Karpas-422 (cell line): Measurements from ENCODE around the gene EDC4. TPM values are rescaled to one million over a fixed set of nuclear protein-coding genes. Genes with fewer than 3 reads are reported as not detected.

Experiments
- DNase-seq: peaks from one replicate; pipeline ENCODE4 v3.0.0-alpha.2; 2015
- H2AFZ ChIP-seq: fragments of 200-600 bp; sonication (generic); 2 replicates; pipeline ENCODE4 v1.6.1; 2014; ENCODE audit warnings: antibody characterized with exemption, low read length, mixed read lengths
- H3K27ac ChIP-seq: fragments of 200-600 bp; sonication (generic); 2 replicates; pipeline ENCODE4 v1.5.1; 2014; ENCODE audit warnings: mild to moderate bottlenecking, low read length, moderate library complexity
- H3K27me3 ChIP-seq: fragments of 200-600 bp; sonication (generic); 2 replicates; pipeline ENCODE4 v1.6.1; 2014; ENCODE audit warnings: low read length, mixed read lengths
- H3K36me3 ChIP-seq: fragments of 200-600 bp; sonication (generic); 2 replicates; pipeline ENCODE4 v1.6.1; 2014; ENCODE audit warnings: low read length, mixed read lengths; ENCODE audit not compliant: insufficient read depth
- H3K4me1 ChIP-seq: fragments of 200-600 bp; sonication (generic); 2 replicates; pipeline ENCODE4 v1.6.1; 2014; ENCODE audit warnings: mild to moderate bottlenecking, low read length, mixed read lengths
- H3K4me2 ChIP-seq: fragments of 200-600 bp; sonication (generic); 2 replicates; pipeline ENCODE4 v1.6.1; 2014; ENCODE audit warnings: low read length, low read depth, mild to moderate bottlenecking; ENCODE audit not compliant: poor library complexity, severe bottlenecking
- H3K4me3 ChIP-seq: fragments of 200-600 bp; sonication (generic); 2 replicates; pipeline ENCODE4 v1.5.1; 2014; ENCODE audit warnings: mild to moderate bottlenecking, antibody characterized with exemption, low read length, mixed read lengths
- H3K79me2 ChIP-seq: fragments of 200-600 bp; sonication (generic); 2 replicates; pipeline ENCODE4 v1.6.1; 2014; ENCODE audit warnings: mild to moderate bottlenecking, low read length, mixed read lengths
- H3K9ac ChIP-seq: fragments of 200-600 bp; sonication (generic); 2 replicates; pipeline ENCODE4 v1.6.0; 2014; ENCODE audit warnings: low read length
- H3K9me2 ChIP-seq: fragments of 200-600 bp; sonication (generic), shearing (Covaris generic); replicated peaks from 2 replicates; pipeline ENCODE4 v1.6.0; 2014; ENCODE audit warnings: mild to moderate bottlenecking, low read length, moderate library complexity; ENCODE audit not compliant: insufficient read depth
- H3K9me3 ChIP-seq: fragments of 300-700, 200-600 bp; sonication (generic); 2 replicates; pipeline ENCODE4 v1.6.1; 2014; ENCODE audit warnings: low read length, mixed read lengths
- H4K20me1 ChIP-seq: fragments of 200-600 bp; sonication (generic); 2 replicates; pipeline ENCODE4 v1.6.1; 2014; ENCODE audit warnings: mild to moderate bottlenecking, antibody characterized with exemption, low read length, low read depth; ENCODE audit not compliant: insufficient read depth
- total RNA-seq: library from RNA; depleted of rRNA; stranded (reverse); fragments of >200 nt; shearing (Covaris generic); gene quantifications from 2 replicates; pipeline ENCODE4 v1.2.3, GENCODE V29; 2014; ENCODE audit warnings: low replicate concordance

EDC4 gene
- total RNA-seq, 1 experiment from 2014 or later, result 52.1 TPM

DNA sequence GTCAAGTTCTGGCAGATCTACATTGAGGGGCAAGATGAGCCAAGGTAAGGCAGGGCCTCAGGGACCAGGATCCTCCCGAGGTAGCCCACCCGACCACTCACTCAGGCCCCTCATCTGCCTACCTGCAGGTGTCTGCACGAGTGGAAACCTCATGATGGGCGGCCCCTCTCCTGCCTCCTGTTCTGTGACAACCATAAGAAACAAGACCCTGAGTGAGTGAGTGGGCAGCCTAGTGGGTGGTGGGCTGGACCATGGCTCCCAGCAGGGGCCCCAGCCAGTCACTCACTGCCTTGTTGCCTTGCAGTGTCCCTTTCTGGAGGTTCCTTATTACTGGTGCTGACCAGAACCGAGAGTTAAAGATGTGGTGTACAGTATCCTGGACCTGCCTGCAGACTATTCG lies 5.4 kb downstream of the EDC4 start:
- H2AFZ ChIP-seq, result no peak overlapping the region
- peaks cover 35% of the 10 kb centered on the region for H3K79me2 ChIP-seq
- H3K9me3 ChIP-seq, result no peaks in the 10 kb centered on the region
- H4K20me1 ChIP-seq, result peaks cover 18% of the 10 kb centered on the region; the same call in 1 of the 2 replicates
- no peaks in the 10 kb centered on the region for H3K9me2 ChIP-seq
- H3K27ac ChIP-seq, result no peak overlapping the region
- H3K27me3 ChIP-seq, result no peaks in the 10 kb centered on the region
- H3K36me3 ChIP-seq, result peaks cover 21% of the 10 kb centered on the region; the same call in 1 of the 2 replicates
- no peak overlapping the region for H3K4me2 ChIP-seq
- H3K9ac ChIP-seq, result no peak overlapping the region
- H3K4me1 ChIP-seq, result peaks cover 16% of the 10 kb centered on the region
- H3K4me3 ChIP-seq, result no peak overlapping the region
- DNase-seq, result no peak

DNA sequence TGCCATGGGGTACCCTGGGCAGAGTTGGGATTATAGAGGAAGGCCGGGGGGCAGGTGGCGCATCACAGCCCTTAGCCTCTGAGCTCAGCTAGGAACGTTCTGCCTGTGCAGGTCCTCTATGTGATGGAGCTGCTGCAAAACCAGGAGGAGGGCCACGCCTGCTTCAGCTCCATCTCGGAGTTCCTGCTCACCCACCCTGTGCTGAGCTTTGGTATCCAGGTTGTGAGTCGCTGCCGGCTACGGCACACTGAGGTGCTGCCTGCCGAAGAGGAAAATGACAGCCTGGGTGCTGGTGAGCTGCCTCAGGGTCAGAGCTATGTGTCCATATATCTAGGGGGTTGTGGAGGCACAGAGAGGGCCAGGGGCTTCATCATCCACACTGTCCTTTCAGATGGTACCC lies 6.0 kb downstream of the EDC4 start:
- Histone ChIP-seq H3K4me1 (peaks cover 14% of the 10 kb centered on the region), H3K4me3 (no peak overlapping the region), H3K9ac (no peak overlapping the region), H3K27ac (no peak overlapping the region), H4K20me1 (peaks cover 18% of the 10 kb centered on the region; the same call in 1 of the 2 replicates), H3K9me2 (no peaks in the 10 kb centered on the region), H3K4me2 (no peak overlapping the region), H3K36me3 (peaks cover 21% of the 10 kb centered on the region; the same call in 1 of the 2 replicates), H3K27me3 (no peaks in the 10 kb centered on the region), H3K9me3 (no peaks in the 10 kb centered on the region), H2AFZ (no peak overlapping the region), H3K79me2 (peaks cover 29% of the 10 kb centered on the region)
- DNase-seq, result no peak

DNA sequence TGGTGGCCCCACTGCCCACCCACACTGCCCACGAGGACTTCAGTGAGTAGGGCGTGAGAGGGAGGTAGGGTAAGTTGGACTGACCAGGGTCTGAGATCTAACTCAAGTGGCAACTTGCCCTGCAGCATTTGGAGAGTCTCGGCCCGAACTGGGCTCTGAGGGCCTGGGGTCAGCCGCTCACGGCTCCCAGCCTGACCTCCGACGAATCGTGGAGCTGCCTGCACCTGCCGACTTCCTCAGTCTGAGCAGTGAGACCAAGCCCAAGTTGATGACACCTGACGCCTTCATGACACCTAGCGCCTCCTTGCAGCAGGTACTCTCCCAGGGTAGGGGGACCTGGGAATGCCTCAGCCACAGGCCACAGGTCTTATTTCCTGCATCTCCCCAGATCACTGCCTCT lies 6.6 kb downstream of the EDC4 start:
- no peak overlapping the region for H3K4me3 ChIP-seq
- peaks cover 8% of the 10 kb centered on the region for H3K4me1 ChIP-seq
- H3K9me3 ChIP-seq, result no peaks in the 10 kb centered on the region
- H4K20me1 ChIP-seq, result peaks cover 12% of the 10 kb centered on the region; the same call in 1 of the 2 replicates
- H3K36me3 ChIP-seq, result peaks cover 21% of the 10 kb centered on the region; the same call in 1 of the 2 replicates
- H2AFZ ChIP-seq, result no peak overlapping the region
- no peak overlapping the region for H3K4me2 ChIP-seq
- no peaks in the 10 kb centered on the region for H3K27me3 ChIP-seq
- peaks cover 23% of the 10 kb centered on the region for H3K79me2 ChIP-seq
- no peak overlapping the region for H3K9ac ChIP-seq
- no peak for DNase-seq
- no peak overlapping the region for H3K27ac ChIP-seq
- H3K9me2 ChIP-seq, result no peaks in the 10 kb centered on the region

GRCh38 chr16:67879936-67880335 lies 7.1 kb downstream of the EDC4 start:
- Histone ChIP-seq H3K79me2 (peaks cover 18% of the 10 kb centered on the region), H3K4me3 (no peak overlapping the region), H3K9me3 (no peaks in the 10 kb centered on the region), H3K27me3 (no peaks in the 10 kb centered on the region), H3K36me3 (peaks cover 21% of the 10 kb centered on the region; the same call in 1 of the 2 replicates), H2AFZ (no peak overlapping the region), H3K27ac (no peak overlapping the region), H3K4me1 (peaks cover 3% of the 10 kb centered on the region; the same call in 1 of the 2 replicates), H3K4me2 (no peak overlapping the region), H3K9me2 (no peaks in the 10 kb centered on the region), H4K20me1 (peaks cover 11% of the 10 kb centered on the region; the same call in 1 of the 2 replicates), H3K9ac (no peak overlapping the region)
- DNase-seq, result no peak

- H3K36me3 ChIP-seq, result peaks cover 21% of the 10 kb centered on the region; the same call in 1 of the 2 replicates
- H3K4me1 ChIP-seq, result no peaks in the 10 kb centered on the region
- H3K9me2 ChIP-seq, result no peaks in the 10 kb centered on the region
- H3K4me3 ChIP-seq, result no peak overlapping the region
- H3K79me2 ChIP-seq, result peaks cover 11% of the 10 kb centered on the region
- H3K27me3 ChIP-seq, result no peaks in the 10 kb centered on the region
- H3K9ac ChIP-seq, result no peak overlapping the region
- H2AFZ ChIP-seq, result no peak overlapping the region
- no peaks in the 10 kb centered on the region for H3K9me3 ChIP-seq
- H3K4me2 ChIP-seq, result no peak overlapping the region
- H3K27ac ChIP-seq, result no peak overlapping the region
- peaks cover 11% of the 10 kb centered on the region; the same call in 1 of the 2 replicates for H4K20me1 ChIP-seq
- DNase-seq, result no peak
Measured at GRCh38 chr16:67880584-67880983, 7.7 kb downstream of the EDC4 start.

GRCh38 chr16:67881621-67882161 lies 8.8 kb downstream of the EDC4 start:
- no peaks in the 10 kb centered on the region for H3K9me3 ChIP-seq
- no peak overlapping the region for H3K4me2 ChIP-seq
- no peak overlapping the region for H3K9ac ChIP-seq
- DNase-seq, result no peak
- no peak overlapping the region for H2AFZ ChIP-seq
- no peaks in the 10 kb centered on the region for H3K4me1 ChIP-seq
- H3K27me3 ChIP-seq, result no peaks in the 10 kb centered on the region
- peaks cover 2% of the 10 kb centered on the region; the same call in 1 of the 2 replicates for H3K79me2 ChIP-seq
- 0 out of 2 replicates have a peak, but pooled peaks cover 4% of the 10 kb centered on the region for H4K20me1 ChIP-seq
- no peak overlapping the region for H3K4me3 ChIP-seq
- peaks cover 14% of the 10 kb centered on the region; the same call in 1 of the 2 replicates for H3K36me3 ChIP-seq
- H3K27ac ChIP-seq, result no peak overlapping the region
- H3K9me2 ChIP-seq, result no peaks in the 10 kb centered on the region

- 0 out of 2 replicates have a peak, but pooled peaks cover 4% of the 10 kb centered on the region for H4K20me1 ChIP-seq
- H3K4me1 ChIP-seq, result no peaks in the 10 kb centered on the region
- H3K27me3 ChIP-seq, result no peaks in the 10 kb centered on the region
- no peak for DNase-seq
- H3K79me2 ChIP-seq, result no peaks in the 10 kb centered on the region
- no peaks in the 10 kb centered on the region for H3K9me2 ChIP-seq
- no peak overlapping the region for H2AFZ ChIP-seq
- peaks cover 6% of the 10 kb centered on the region; the same call in 1 of the 2 replicates for H3K36me3 ChIP-seq
- no peak overlapping the region for H3K27ac ChIP-seq
- H3K4me2 ChIP-seq, result no peak overlapping the region
- no peak overlapping the region for H3K4me3 ChIP-seq
- no peak overlapping the region for H3K9ac ChIP-seq
- H3K9me3 ChIP-seq, result no peaks in the 10 kb centered on the region
Measured at GRCh38 chr16:67882374-67883145, 9.7 kb downstream of the EDC4 start.

DNA sequence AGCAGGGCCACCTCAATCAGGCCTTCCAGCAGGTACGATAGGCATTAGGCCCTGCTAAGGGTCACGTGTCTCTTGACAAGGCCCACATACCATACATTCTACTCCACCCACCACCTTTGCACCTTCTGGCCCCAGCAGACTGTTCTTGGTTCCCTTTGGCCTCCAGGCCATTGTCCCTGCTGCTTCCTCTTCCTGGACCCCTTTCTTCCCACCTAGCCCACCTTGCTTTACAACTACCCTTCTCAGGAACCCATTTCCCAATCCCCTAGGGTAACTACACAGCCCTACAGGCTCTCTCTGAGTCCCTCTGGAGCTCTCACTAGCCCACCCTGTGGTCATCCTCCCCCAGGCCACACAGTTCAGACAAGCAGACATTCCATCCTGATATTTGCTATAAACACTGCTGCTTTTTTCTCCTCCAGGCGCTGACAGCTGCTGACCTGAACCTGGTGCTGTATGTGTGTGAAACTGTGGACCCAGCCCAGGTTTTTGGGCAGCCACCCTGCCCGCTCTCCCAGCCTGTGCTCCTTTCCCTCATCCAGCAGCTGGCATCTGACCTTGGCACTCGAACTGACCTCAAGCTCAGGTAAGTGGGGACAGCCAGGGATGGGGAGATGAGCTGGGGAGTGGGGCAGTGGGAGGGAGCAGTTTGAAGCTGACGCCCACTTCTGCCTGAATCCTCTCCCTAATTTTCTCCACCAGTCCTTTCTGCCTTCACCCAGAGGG lies 10.5 kb downstream of the EDC4 start:
- Histone ChIP-seq H3K36me3 (peaks cover 5% of the 10 kb centered on the region; the same call in 1 of the 2 replicates), H3K4me2 (no peak overlapping the region), H4K20me1 (0 out of 2 replicates have a peak, but pooled peaks cover 4% of the 10 kb centered on the region), H3K9me3 (no peaks in the 10 kb centered on the region), H3K27me3 (no peaks in the 10 kb centered on the region), H3K4me1 (no peaks in the 10 kb centered on the region), H3K9me2 (no peaks in the 10 kb centered on the region), H2AFZ (no peak overlapping the region), H3K9ac (no peak overlapping the region), H3K4me3 (no peak overlapping the region), H3K79me2 (no peaks in the 10 kb centered on the region), H3K27ac (no peak overlapping the region)
- DNase-seq, result no peak
